Measurements from ENCODE around the gene COPB2. TPM values are rescaled to one million over a fixed set of nuclear protein-coding genes. Genes with fewer than 3 reads are reported as not detected.

The COPB2 gene
- polyA plus RNA-seq, 1 of the 3 experiments (the other 2 are of a cell fraction): 69.7 TPM

GRCh38 chr3:139361276-139361675 lies 28.2 kb downstream of the COPB2 start:
- WGBS (ENCODE audit: low lambda C conversion rate): 98% methylated on average over 2 of the region's 2 CpGs
- no peak for TF ChIP-seq RCOR1 (IDR thresholded peaks at IDR 0.05; ENCODE audit: low read length)
- TF ChIP-seq NRF1 (IDR thresholded peaks at IDR 0.05; ENCODE audit: low read depth, low read length): no peak
- no peak for TF ChIP-seq MXI1 (IDR thresholded peaks at IDR 0.05; ENCODE audit: low read depth, low read length)
- no peak for TF ChIP-seq CTCF (IDR thresholded peaks at IDR 0.05)
- TF ChIP-seq POLR2AphosphoS5 (IDR thresholded peaks at IDR 0.05; ENCODE audit: low read depth, low read length): no peak
- no peak for TF ChIP-seq TAF1 (IDR thresholded peaks at IDR 0.05; ENCODE audit: borderline replicate concordance, low read depth, low read length)
- no peak for TF ChIP-seq RXRA (IDR thresholded peaks at IDR 0.05; ENCODE audit: borderline replicate concordance, low read depth)
- no peak for TF ChIP-seq TCF12 (IDR thresholded peaks at IDR 0.05)
- TF ChIP-seq PBX3 (IDR thresholded peaks at IDR 0.05): no peak
- TF ChIP-seq FOXJ3 (CRISPR knock-in tag; IDR thresholded peaks at IDR 0.05): no peak
- Histone ChIP-seq H3K79me2 (ENCODE audit: insufficient read depth) (peaks cover 35% of the 10 kb centered on the region), H4K20me1 (ENCODE audit: insufficient read depth) (no peaks in the 10 kb centered on the region; the same call in 1 of the 2 replicates), H3K9ac (no peak overlapping the region), H3K4me3 (ENCODE audit: low read depth in 2 of 2, low read length in 1 of 2) (no peak overlapping the region), H3K4me2 (no peak overlapping the region), H3K9me2 (no peaks in the 10 kb centered on the region), H3K27ac (ENCODE audit: low read depth in 2 of 2, low read length in 1 of 2) (no peak overlapping the region), H3K4me1 (ENCODE audit: control insufficient read depth in 1 of 2, insufficient read depth in 2 of 2, low read depth in 1 of 2, low read length in 1 of 2) (no peaks in the 10 kb centered on the region), H3F3A (replicated peaks; ENCODE audit: insufficient read depth) (peaks cover 28% of the 10 kb centered on the region), H3K36me3 (replicated peaks in 1 of 2; ENCODE audit: control insufficient read depth in 1 of 2, insufficient read depth in 2 of 2, low read length in 1 of 2) (peaks cover 88 to 98% of the 10 kb centered on the region in 2 experiments), H2AFZ (ENCODE audit: low read depth) (no peak overlapping the region), H3K27me3 (ENCODE audit: insufficient read depth) (no peaks in the 10 kb centered on the region), H3K9me3 (no peaks in the 10 kb centered on the region)
- ChIA-PET CTCF (interaction anchor here (3.2 kb wide), 1 partner anchor 7 kb away, joined by 26 read pairs; no protein-coding TSS in a partner anchor), POLR2A (no interaction called here)
- no peak for DNase-seq

- no peak for DNase-seq
- 85% methylated on average over 3 of the region's 3 CpGs for WGBS (ENCODE audit: low lambda C conversion rate)
- Histone ChIP-seq H3K4me1 (ENCODE audit: control insufficient read depth in 1 of 2, insufficient read depth in 2 of 2, low read depth in 1 of 2, low read length in 1 of 2) (peaks cover 0 to 6% of the 10 kb centered on the region in 2 experiments; a peak in 1 of 4 replicates), H3K4me3 (ENCODE audit: low read depth in 2 of 2, low read length in 1 of 2) (no peak overlapping the region), H3K9ac (no peak overlapping the region), H3K9me3 (no peaks in the 10 kb centered on the region), H3K9me2 (no peaks in the 10 kb centered on the region), H3F3A (replicated peaks; ENCODE audit: insufficient read depth) (peaks cover 49% of the 10 kb centered on the region), H3K27me3 (ENCODE audit: insufficient read depth) (no peaks in the 10 kb centered on the region), H3K36me3 (replicated peaks in 1 of 2; ENCODE audit: control insufficient read depth in 1 of 2, insufficient read depth in 2 of 2, low read length in 1 of 2) (peaks cover 84 to 98% of the 10 kb centered on the region in 2 experiments), H3K79me2 (ENCODE audit: insufficient read depth) (peaks cover 19% of the 10 kb centered on the region; the same call in 1 of the 2 replicates), H2AFZ (ENCODE audit: low read depth) (no peak overlapping the region), H3K4me2 (no peak overlapping the region), H4K20me1 (ENCODE audit: insufficient read depth) (peaks cover 4% of the 10 kb centered on the region; the same call in 1 of the 2 replicates), H3K27ac (ENCODE audit: low read depth in 2 of 2, low read length in 1 of 2) (no peak overlapping the region)
- TF ChIP-seq POLR2AphosphoS5 (IDR thresholded peaks at IDR 0.05; ENCODE audit: low read depth, low read length) (0 out of 2 replicates have a peak, but pooled peaks have one; percentile 5), JUND (IDR thresholded peaks at IDR 0.05) (no peak)
- POLR2A ChIA-PET: no interaction called here
- CTCF ChIA-PET: interaction anchor here (1.0 to 1.1 kb wide), 2 partner anchors 14 to 31 kb away, joined by 3 to 4 read pairs; partner anchors contain the start of gene COPB2
Observed at GRCh38 chr3:139358841-139359562, 30.4 kb downstream of the COPB2 start.

Data from SK-N-SH (cell line).